Measurements from ENCODE around the gene SHH.

- TF ChIP-seq POLR2A (IDR thresholded peaks at IDR 0.05; ENCODE audit: low read length) (no peak), GATA1 (IDR thresholded peaks at IDR 0.05; ENCODE audit: low read depth, low read length) (no peak)
These were observed 36.6 kb downstream of the SHH start for GRCh38 chr7:155775691-155776090.
